Hypothalamus (tissue), 51 donors: Measurements from ENCODE around the gene INHA.
A peak's percentile ranks its signal among the peaks of the same experiment; 100 is the strongest.

ENCODE experiments used
- DNase-seq, 51 donors: peaks; one replicate each; lab custom pipeline; 2025; lab: John Stamatoyannopoulos, UW

The INHA gene

GRCh38 chr2:219539926-219540678, 32.0 kb upstream of the INHA start:
- no peak for DNase-seq

- DNase-seq = no peak
Measured at GRCh38 chr2:219540784-219541504, 31.2 kb upstream of the INHA start.

GRCh38 chr2:219541611-219542180, 30.4 kb upstream of the INHA start:
- peak; percentile 14 to 89 (median 67) for DNase-seq

- peak in 8 of 51 donors; percentile 20 to 61 (median 50) for DNase-seq
Measured at GRCh38 chr2:219542931-219543595, 29.0 kb upstream of the INHA start.

GRCh38 chr2:219543596-219544358, 28.3 kb upstream of the INHA start, which contains the start of the genes CHPF and TMEM198:
Gene CHPF, minus strand, starts transcription at chr2:219543809. Its CDS starts 271 bp downstream, at chr2:219543538.
Gene TMEM198, plus strand, starts transcription at chr2:219544028. Its CDS starts 700 bp downstream, at chr2:219544728.
- DNase-seq = peak; percentile 67 to 100 (median 98)

GRCh38 chr2:219544567-219544966, 27.5 kb upstream of the INHA start:
- no peak for DNase-seq

- no peak for DNase-seq
Measured at GRCh38 chr2:219545295-219545942, 26.7 kb upstream of the INHA start.

GRCh38 chr2:219545943-219546352, 26.2 kb upstream of the INHA start:
- DNase-seq = peak in 1 of 51 donors; percentile 15

- no peak for DNase-seq
Measured at GRCh38 chr2:219547621-219548020, 24.5 kb upstream of the INHA start.

- no peak for DNase-seq
Measured at GRCh38 chr2:219548990-219549389, 23.1 kb upstream of the INHA start.

- no peak for DNase-seq
Measured at GRCh38 chr2:219549619-219550018, 22.5 kb upstream of the INHA start.

- DNase-seq = peak in 27 of 51 donors; percentile 5 to 53 (median 28)
Measured at GRCh38 chr2:219551441-219552381, 20.4 kb upstream of the INHA start.

- peak in 50 of 51 donors; percentile 51 to 94 (median 80) for DNase-seq
Measured at GRCh38 chr2:219552382-219553167, 19.5 kb upstream of the INHA start.

- DNase-seq = peak in 1 of 51 donors; percentile 26
Measured at GRCh38 chr2:219553168-219553417, 19.0 kb upstream of the INHA start.

- DNase-seq = no peak
Measured at GRCh38 chr2:219553463-219553963, 18.6 kb upstream of the INHA start.

- DNase-seq = no peak
Measured at GRCh38 chr2:219554350-219554749, 17.8 kb upstream of the INHA start.

GRCh38 chr2:219555956-219556355, 16.2 kb upstream of the INHA start:
- DNase-seq = no peak

- DNase-seq = no peak
Measured at GRCh38 chr2:219556413-219556812, 15.7 kb upstream of the INHA start.
